HepG2 (cell line): Measurements from ENCODE around the gene TRMT112. TPM values are rescaled to one million over a fixed set of nuclear protein-coding genes. Genes with fewer than 3 reads are reported as not detected.

Experiments used
- ATAC-seq: fragments of 200-7000 bp; cut with Tn5 transposase; 3 replicates; pipeline ENCODE4 v1.9.1; 2020; ENCODE audit warnings: mild to moderate bottlenecking, moderate library complexity
- BruUV-seq: library from RNA; stranded (reverse); fragments of 400-500 nt; replicated peaks from 2 replicates; lab custom pipeline; 2021; lab: Mats Ljungman, UMichigan
- CTCF ChIA-PET: fragments of 300-600 bp; formaldehyde crosslinking; extraction: SDS; loops from one replicate; lab custom pipeline; 2021; ENCODE audit warnings: low total read pairs, inconsistent platforms, low intra/inter-chr PET ratio; lab: Yijun Ruan, JAX
- POLR2A ChIA-PET: fragments of 350-600 bp; sonication (Branson Sonifier 250); formaldehyde crosslinking; loops from one replicate; lab custom pipeline; 2020; ENCODE audit warnings: antibody characterized with exemption, inconsistent platforms; lab: Yijun Ruan, JAX
- DNase-seq: peaks from one replicate; pipeline ENCODE4 v3.0.0-alpha.2; 2015; ENCODE audit warnings: low spot score
- FAIRE-seq: peaks from 3 replicates; lab custom pipeline; 2011; peaks lifted over from hg19 to GRCh38; lab: Jason Lieb, UNC
- H2AFZ ChIP-seq: one replicate; pipeline ENCODE4 v1.6.1; 2011; ENCODE audit warnings: low read length, inconsistent platforms
- H3K27ac ChIP-seq: fragments of 300-600 bp; 3 replicates; pipeline ENCODE4 v1.8.0; 2011; ENCODE audit warnings: mixed run types, mild to moderate bottlenecking, mixed read lengths, low read length, inconsistent platforms; ENCODE audit not compliant: insufficient read depth; ENCODE audit errors: extremely low read length
- H3K27me3 ChIP-seq, 2 experiments: fragments of 200-600 bp in 1 of 2; 2 replicates in 1 of 2; 3 replicates in 1 of 2; pipeline versions ENCODE4 v1.6.0 to v1.8.0; 2011; ENCODE audit warnings: low read length in 2 of 2, mild to moderate bottlenecking in 2 of 2, moderate library complexity in 2 of 2, inconsistent platforms in 1 of 2; ENCODE audit not compliant: insufficient read depth in 2 of 2, control insufficient read depth in 1 of 2
- H3K36me3 ChIP-seq, 2 experiments: fragments of 200-600 bp in 1 of 2; replicated peaks in 1 of 2; 2 replicates in 1 of 2; 3 replicates in 1 of 2; pipeline versions ENCODE4 v1.5.1 to v1.8.0; 2011; ENCODE audit warnings: low read length in 2 of 2, inconsistent platforms in 1 of 2; ENCODE audit not compliant: insufficient read depth in 2 of 2, control insufficient read depth in 1 of 2
- H3K4me1 ChIP-seq: 2 replicates; pipeline ENCODE4 v1.5.1; 2012; ENCODE audit warnings: low read length, inconsistent platforms; ENCODE audit not compliant: insufficient read depth
- H3K4me2 ChIP-seq: 2 replicates; pipeline ENCODE4 v1.6.0; 2011; ENCODE audit warnings: low read depth, low read length, inconsistent platforms
- H3K4me3 ChIP-seq, 3 experiments: fragments of 200-600 bp in 1 of 3; sonication (generic), shearing (Covaris generic) in 1 of 3; replicated peaks in 1 of 3; 2 replicates each; pipeline ENCODE4 v1.5.1; 2011 to 2016; ENCODE audit warnings: low read length in 3 of 3, inconsistent platforms in 2 of 3, low read depth in 2 of 3, mild to moderate bottlenecking in 2 of 3, control low read depth in 1 of 3, mixed read lengths in 1 of 3; ENCODE audit not compliant: insufficient read depth in 1 of 3
- H3K79me2 ChIP-seq: one replicate; pipeline ENCODE4 v1.6.1; 2011; ENCODE audit warnings: low read length, inconsistent platforms; ENCODE audit not compliant: insufficient read depth
- H3K9ac ChIP-seq: 2 replicates; pipeline ENCODE4 v1.6.0; 2011; ENCODE audit warnings: mild to moderate bottlenecking, low read depth, low read length, inconsistent platforms; ENCODE audit not compliant: insufficient read depth
- H3K9me3 ChIP-seq: 2 replicates; pipeline ENCODE4 v1.5.1; 2012; ENCODE audit warnings: mild to moderate bottlenecking, low read length
- H4K20me1 ChIP-seq: 2 replicates; pipeline ENCODE4 v1.6.0; 2011; ENCODE audit warnings: inconsistent platforms, mild to moderate bottlenecking, low read length, moderate library complexity; ENCODE audit not compliant: insufficient read depth
- FOSL2 ChIP-seq: sonication (generic); formaldehyde crosslinking; IDR thresholded peaks from 2 replicates; pipeline ENCODE4 v1.4.0; 2020; ENCODE audit warnings: missing genetic modification reagents
- HNF1B ChIP-seq: sonication (generic); formaldehyde crosslinking; IDR thresholded peaks from 2 replicates; pipeline ENCODE4 v1.5.1; 2020; ENCODE audit warnings: mild to moderate bottlenecking, moderate library complexity, missing genetic modification reagents
- KDM1A ChIP-seq: IDR thresholded peaks from 2 replicates; pipeline ENCODE4 v1.6.1; 2016; ENCODE audit warnings: missing compliant biosample characterization
- MBNL3 ChIP-seq: fragments of 250-450 bp; sonication (Bioruptor Pico); conservative IDR thresholded peaks from 2 replicates; pipeline ENCODE4 v1.8.0; 2022; ENCODE audit warnings: mild to moderate bottlenecking, inconsistent platforms
- NCOA5 ChIP-seq: sonication (generic); formaldehyde crosslinking; IDR thresholded peaks from 2 replicates; pipeline ENCODE4 v1.4.0; 2020; ENCODE audit warnings: missing genetic modification reagents
- PITX1 ChIP-seq: sonication (generic); formaldehyde crosslinking; IDR thresholded peaks from 2 replicates; pipeline ENCODE4 v1.5.1; 2020; ENCODE audit warnings: mild to moderate bottlenecking, missing genetic modification reagents
- RBM39 ChIP-seq: fragments of 200-400 bp; formaldehyde crosslinking; IDR thresholded peaks from one replicate; pipeline ENCODE4 v1.6.1; 2018; ENCODE audit warnings: antibody characterized with exemption, mild to moderate bottlenecking, low read depth, low read length; ENCODE audit not compliant: poor library complexity, severe bottlenecking
- SMAD9 ChIP-seq: sonication (generic); formaldehyde crosslinking; IDR thresholded peaks from 2 replicates; pipeline ENCODE4 v1.5.1; 2020; ENCODE audit warnings: mild to moderate bottlenecking, missing genetic modification reagents
- SOX5 ChIP-seq: IDR thresholded peaks from 2 replicates; pipeline ENCODE4 v1.6.1; 2016; ENCODE audit warnings: borderline replicate concordance
- THAP7 ChIP-seq: sonication (generic); formaldehyde crosslinking; IDR thresholded peaks from 2 replicates; pipeline ENCODE4 v1.8.1; 2023; ENCODE audit warnings: mild to moderate bottlenecking, missing genetic modification reagents
- TOE1 ChIP-seq: sonication (generic); formaldehyde crosslinking; IDR thresholded peaks from 2 replicates; pipeline ENCODE4 v1.4.0; 2020; ENCODE audit warnings: mild to moderate bottlenecking, missing genetic modification reagents
- ZBTB21 ChIP-seq: sonication (generic); formaldehyde crosslinking; IDR thresholded peaks from 2 replicates; pipeline ENCODE4 v1.4.0; 2020; ENCODE audit warnings: missing genetic modification reagents
- ZMAT5 ChIP-seq: sonication (generic); formaldehyde crosslinking; IDR thresholded peaks from 2 replicates; pipeline ENCODE4 v1.5.0; 2020; ENCODE audit warnings: mild to moderate bottlenecking, low read depth, missing genetic modification reagents, borderline replicate concordance
- ZNF275 ChIP-seq: sonication (generic); formaldehyde crosslinking; IDR thresholded peaks from 2 replicates; pipeline ENCODE4 v1.8.0; 2022; ENCODE audit warnings: missing genetic modification reagents, mild to moderate bottlenecking, inconsistent platforms, borderline replicate concordance
- ZNF367 ChIP-seq: sonication (generic); formaldehyde crosslinking; IDR thresholded peaks from 2 replicates; pipeline ENCODE4 v1.4.0; 2020; ENCODE audit warnings: missing genetic modification reagents, borderline replicate concordance
- ZNF558 ChIP-seq: sonication (generic); formaldehyde crosslinking; IDR thresholded peaks from 2 replicates; pipeline ENCODE4 v1.9.0; 2022; ENCODE audit warnings: mild to moderate bottlenecking, missing genetic modification reagents, borderline replicate concordance
- WGBS: methylation state at CpG from one replicate; pipeline ENCODE4 v1.1.6; 2017; ENCODE audit warnings: low lambda C conversion rate; 5-methylcytosine and 5-hydroxymethylcytosine counted together
- in situ Hi-C: cut with HindIII; loops from 2 replicates; pipeline ENCODE4 v1.10.0; 2017; ENCODE audit warnings: low pct_unique_long_range_greater_than_20kb; ENCODE audit not compliant: extremely low pct_ligation_motif_present
- intact Hi-C: fragments of 100-400 bp; cut with micrococcal nuclease; formaldehyde crosslinking; loops from one replicate; pipeline ENCODE4 v1.10.0; 2022; ENCODE audit not compliant: unreplicated experiment
- polyA plus RNA-seq, 8 experiments: library from polyadenylated mRNA; depleted of rRNA in 3 of 8; stranded (reverse) in 7 of 8; unstranded in 1 of 8; fragments of >200 nt; fragmentation: Illumina TruSeq in 4 of 8; extraction: Trizol in 4 of 8; gene quantifications; 2 replicates each; pipeline versions ENCODE4 v1.2.1 to v1.2.3, GENCODE V29; 2011 to 2016; ENCODE audit warnings: low read depth in 4 of 8, missing spikeins in 1 of 8, mixed read lengths in 1 of 8; ENCODE audit not compliant: insufficient read depth in 1 of 8
- total RNA-seq, 5 experiments: library from RNA; depleted of rRNA; stranded (reverse); fragments of >200 nt; fragmentation: Illumina TruSeq; extraction: Trizol; gene quantifications; 2 replicates each; pipeline ENCODE4 v1.2.3, GENCODE V29; 2016; ENCODE audit warnings: low read depth in 1 of 5

Gene TRMT112
- total and polyA plus RNA-seq, 2 of the 13 experiments (the other 11 are each of a cell fraction or from before 2014, with no cell fraction given) = 186 to 409 TPM

GRCh38 chr11:64358907-64359711 is 41.8 kb upstream of the TRMT112 start, which contains the start of gene RPS6KA4 (continued):
- TF ChIP-seq SMAD9 (CRISPR knock-in tag) (peak; percentile 74; the same call in 1 of the 2 replicates), MBNL3 (CRISPR knock-in tag) (no peak), FOSL2 (peak; percentile 20; the same call in 1 of the 2 replicates)

GRCh38 chr11:64358536-64358906 is 41.2 kb upstream of the TRMT112 start:
- Histone ChIP-seq H3K36me3 (peaks cover 5 to 18% of the 10 kb centered on the region in 2 experiments; a peak in 4 of 5 replicates), H3K9me3 (no peaks in the 10 kb centered on the region), H3K4me3 (peak overlapping the region; percentile 80 to 96 (median 94)), H3K4me1 (peaks cover 53% of the 10 kb centered on the region), H3K27ac (peak overlapping the region; percentile 57), H4K20me1 (no peaks in the 10 kb centered on the region), H3K9ac (peak overlapping the region; percentile 93), H3K79me2 (no peaks in the 10 kb centered on the region), H2AFZ (peak overlapping the region; percentile 30), H3K27me3 (peaks cover 0 to 5% of the 10 kb centered on the region in 2 experiments; a peak in 3 of 5 replicates), H3K4me2 (peak overlapping the region; percentile 99)
- no peak for FAIRE-seq
- peak; percentile 3 for ATAC-seq
- DNase-seq = no peak
- intact Hi-C loops (loop anchor here (2.0 kb wide), 1 partner anchor 42 kb away; the partner anchor contains the start of gene TRMT112), in situ Hi-C loops (no loop called here)
- WGBS = 0% methylated on average over 2 of the region's 7 CpGs
- BruUV-seq = no TSS peak
- CTCF ChIA-PET = no interaction called here
- POLR2A ChIA-PET = interaction anchor here (1.1 to 6.5 kb wide), 3 partner anchors 41 to 87 kb away, joined by 3 to 61 read pairs (median 3); partner anchors contain the start of genes PRDX5 and TRMT112
- no peak for TF ChIP-seq ZBTB21
- TF ChIP-seq ZMAT5 (CRISPR knock-in tag) = no peak
- 0 out of 2 replicates have a peak, but pooled peaks have one; percentile 19 for TF ChIP-seq ZNF367
- TF ChIP-seq HNF1B = peak; percentile 25; the same call in 1 of the 2 replicates
- TF ChIP-seq TOE1 (CRISPR knock-in tag) = no peak
- no peak for TF ChIP-seq KDM1A
- peak; percentile 9 for TF ChIP-seq RBM39
- TF ChIP-seq PITX1 = no peak
- TF ChIP-seq ZNF558 = 0 out of 2 replicates have a peak, but pooled peaks have one; percentile 38
- TF ChIP-seq NCOA5 = no peak
- no peak for TF ChIP-seq SOX5 (CRISPR knock-in tag)
- TF ChIP-seq ZNF275 (CRISPR knock-in tag) = 0 out of 2 replicates have a peak, but pooled peaks have one; percentile 7
- peak; percentile 41; the same call in 1 of the 2 replicates for TF ChIP-seq THAP7 (CRISPR knock-in tag)
